Duodenal mucosa (tissue), 2 donors: ENCODE data around the gene ITPK1.

Experiments used
- H3K27ac ChIP-seq: one replicate; pipeline ENCODE4 v1.7.0; 2013; ENCODE audit warnings: low read depth, low read length
- H3K27me3 ChIP-seq, 2 donors: one replicate each; pipeline ENCODE4 v1.7.0; 2013; ENCODE audit warnings: low read length in 2 of 2, control low read depth in 1 of 2; ENCODE audit not compliant: insufficient read depth in 2 of 2, control insufficient read depth in 1 of 2
- H3K36me3 ChIP-seq, 2 donors: one replicate each; pipeline ENCODE4 v1.7.0; 2013; ENCODE audit warnings: low read length in 2 of 2, control low read depth in 1 of 2; ENCODE audit not compliant: insufficient read depth in 2 of 2, control insufficient read depth in 1 of 2
- H3K4me1 ChIP-seq, 2 donors: one replicate each; pipeline ENCODE4 v1.7.0; 2013; ENCODE audit warnings: low read length in 2 of 2, control low read depth in 1 of 2; ENCODE audit not compliant: insufficient read depth in 2 of 2, control insufficient read depth in 1 of 2
- H3K4me3 ChIP-seq, 2 donors: one replicate each; pipeline ENCODE4 v1.7.0; 2013; ENCODE audit warnings: low read length in 2 of 2, low read depth in 1 of 2
- H3K9ac ChIP-seq, 2 donors: one replicate each; pipeline ENCODE4 v1.7.0; 2013; ENCODE audit warnings: low read length in 2 of 2, low read depth in 1 of 2
- H3K9me3 ChIP-seq, 2 donors: one replicate each; pipeline ENCODE4 v1.7.0; 2013; ENCODE audit warnings: low read length in 2 of 2, control low read depth in 1 of 2; ENCODE audit not compliant: control insufficient read depth in 1 of 2

ITPK1 gene

GRCh38 chr14:92930737-92931602 lies 184.8 kb downstream of the ITPK1 start:
- Histone ChIP-seq H3K27me3 (no peaks in the 10 kb centered on the region), H3K9ac (no peak overlapping the region), H3K4me3 (no peak overlapping the region), H3K27ac (no peak overlapping the region), H3K36me3 (peaks cover 5 to 6% of the 10 kb centered on the region in 2 donors), H3K4me1 (no peaks in the 10 kb centered on the region), H3K9me3 (no peaks in the 10 kb centered on the region)

- H3K4me1 ChIP-seq = no peaks in the 10 kb centered on the region
- H3K27me3 ChIP-seq = no peaks in the 10 kb centered on the region
- no peak overlapping the region for H3K4me3 ChIP-seq
- no peaks in the 10 kb centered on the region for H3K9me3 ChIP-seq
- H3K27ac ChIP-seq = no peak overlapping the region
- no peaks in the 10 kb centered on the region for H3K36me3 ChIP-seq
- H3K9ac ChIP-seq = no peak overlapping the region
Observed at GRCh38 chr14:92929689-92930608, 185.8 kb downstream of the ITPK1 start.

GRCh38 chr14:92928961-92929688 lies 186.6 kb downstream of the ITPK1 start:
- Histone ChIP-seq H3K9ac (no peak overlapping the region), H3K36me3 (no peaks in the 10 kb centered on the region), H3K4me1 (no peaks in the 10 kb centered on the region), H3K4me3 (no peak overlapping the region), H3K27me3 (no peaks in the 10 kb centered on the region), H3K9me3 (no peaks in the 10 kb centered on the region), H3K27ac (no peak overlapping the region)

GRCh38 chr14:92928258-92928629 lies 187.5 kb downstream of the ITPK1 start:
- Histone ChIP-seq H3K9ac (no peak overlapping the region), H3K36me3 (no peaks in the 10 kb centered on the region)

GRCh38 chr14:92927349-92928257 lies 188.1 kb downstream of the ITPK1 start:
- Histone ChIP-seq H3K9ac (no peak overlapping the region), H3K27me3 (peaks cover 0 to 2% of the 10 kb centered on the region in 2 donors), H3K4me3 (no peak overlapping the region), H3K9me3 (no peaks in the 10 kb centered on the region), H3K27ac (no peak overlapping the region), H3K36me3 (no peaks in the 10 kb centered on the region), H3K4me1 (no peaks in the 10 kb centered on the region)

More at GRCh38 chr14:92928258-92928629, 187.5 kb downstream of the ITPK1 start:
- Histone ChIP-seq H3K4me3 (no peak overlapping the region), H3K27ac (no peak overlapping the region), H3K27me3 (no peaks in the 10 kb centered on the region), H3K4me1 (no peaks in the 10 kb centered on the region), H3K9me3 (no peaks in the 10 kb centered on the region)

DNA sequence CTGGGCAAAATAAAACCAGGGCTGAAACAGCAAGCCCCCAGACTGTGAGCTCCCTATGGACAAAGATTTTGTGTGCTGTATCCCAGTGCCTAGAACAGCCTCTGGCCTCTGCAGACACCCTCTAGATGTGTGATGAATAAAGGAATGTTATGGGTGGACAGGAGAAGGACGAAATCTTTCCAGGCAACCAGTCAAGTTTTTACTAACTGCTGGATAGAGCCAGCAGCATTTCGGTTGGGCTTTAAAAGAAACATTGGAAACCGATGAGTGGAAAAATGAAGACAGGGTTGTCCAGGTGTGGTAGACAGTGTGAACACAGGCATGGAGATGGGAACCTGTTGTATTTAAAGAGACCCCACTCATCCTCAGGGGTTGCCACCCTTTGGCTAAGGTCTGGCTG lies 188.8 kb downstream of the ITPK1 start:
- no peak overlapping the region for H3K9ac ChIP-seq
- no peaks in the 10 kb centered on the region for H3K4me1 ChIP-seq
- no peak overlapping the region for H3K27ac ChIP-seq
- no peak overlapping the region for H3K4me3 ChIP-seq
- H3K36me3 ChIP-seq = no peaks in the 10 kb centered on the region
- peaks cover 0 to 9% of the 10 kb centered on the region in 2 donors for H3K27me3 ChIP-seq
- H3K9me3 ChIP-seq = no peaks in the 10 kb centered on the region

DNA sequence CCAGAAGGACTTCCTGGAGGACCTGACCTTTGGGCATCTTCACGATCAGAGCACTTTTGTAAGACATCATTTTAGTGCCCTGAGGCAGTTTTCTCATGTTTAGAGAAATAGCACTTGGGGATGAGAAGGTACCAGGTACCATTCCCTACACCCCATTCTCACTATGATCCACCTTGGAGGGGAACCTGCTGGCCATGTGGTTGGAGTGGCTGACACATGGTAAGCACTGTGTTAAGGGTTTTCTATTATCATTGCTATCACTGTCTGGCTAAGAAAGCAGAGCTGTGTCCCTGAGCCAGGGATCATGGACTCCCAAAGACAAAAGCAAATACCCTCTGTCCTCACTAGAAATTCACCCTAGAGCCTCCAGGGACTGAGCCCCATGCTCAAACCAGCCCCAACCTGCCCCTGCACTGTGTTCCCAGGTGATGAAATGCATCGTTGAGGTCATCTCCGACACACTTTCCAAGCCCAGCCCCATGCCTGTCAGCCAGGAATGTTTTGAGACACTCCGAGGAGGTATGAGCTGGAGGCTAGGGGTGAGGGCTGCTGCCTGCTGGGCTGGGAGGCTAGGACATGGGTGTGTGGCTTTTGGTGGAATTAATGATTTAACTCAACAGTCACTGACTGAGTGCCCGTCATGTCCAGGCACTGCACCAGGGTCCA lies 189.4 kb downstream of the ITPK1 start:
- Histone ChIP-seq H3K9me3 (no peaks in the 10 kb centered on the region), H3K4me3 (no peak overlapping the region), H3K27ac (no peak overlapping the region)

DNA sequence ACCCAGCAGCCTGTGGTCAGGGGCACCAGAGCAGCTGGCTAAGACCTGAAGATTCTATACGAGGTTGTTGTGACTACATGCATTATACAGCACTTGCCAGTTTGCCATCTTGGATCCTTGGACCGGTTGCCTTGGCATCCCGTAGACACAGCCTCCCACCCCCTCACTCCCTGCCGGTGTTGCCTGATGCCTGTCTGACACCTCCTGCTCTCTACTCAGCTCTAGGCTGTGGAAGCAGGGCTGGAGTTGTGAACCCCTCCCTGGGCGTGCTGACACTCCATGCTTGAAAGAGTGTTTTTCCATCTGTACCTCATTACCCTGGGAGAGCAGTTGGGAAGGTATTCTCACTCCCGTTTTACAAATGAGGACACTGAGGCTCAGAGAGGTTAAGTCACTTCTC lies 190.3 kb downstream of the ITPK1 start:
- H3K36me3 ChIP-seq = no peaks in the 10 kb centered on the region
- H3K4me3 ChIP-seq = no peak overlapping the region
- H3K9ac ChIP-seq = no peak overlapping the region
- H3K27ac ChIP-seq = no peak overlapping the region
- peaks cover 0 to 9% of the 10 kb centered on the region in 2 donors for H3K27me3 ChIP-seq
- H3K4me1 ChIP-seq = no peaks in the 10 kb centered on the region
- H3K9me3 ChIP-seq = no peaks in the 10 kb centered on the region

More for the DNA sequence above, 189.4 kb downstream of the ITPK1 start:
- peaks cover 0 to 9% of the 10 kb centered on the region in 2 donors for H3K27me3 ChIP-seq
- H3K4me1 ChIP-seq = no peaks in the 10 kb centered on the region
- no peaks in the 10 kb centered on the region for H3K36me3 ChIP-seq
- no peak overlapping the region for H3K9ac ChIP-seq

DNA sequence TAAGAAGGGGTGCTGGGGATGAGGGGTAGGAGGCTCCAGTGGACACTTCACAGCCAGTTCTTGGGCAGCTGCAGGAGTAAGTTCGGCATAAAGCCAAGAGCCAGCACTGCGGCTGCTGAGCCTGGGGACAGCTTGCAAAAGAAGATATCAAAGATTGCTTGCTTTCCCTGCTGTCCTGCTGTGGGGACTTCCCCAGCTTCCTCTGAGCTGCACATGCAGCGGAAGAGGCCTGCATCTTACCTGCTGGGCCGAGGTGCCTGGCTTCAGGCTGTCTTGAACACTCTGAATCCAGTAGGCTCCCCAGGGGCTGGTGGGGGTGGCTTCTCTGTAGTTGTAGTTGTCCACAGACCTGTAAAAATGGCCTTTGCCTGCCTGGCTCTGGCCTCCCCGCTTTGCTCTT lies 191.5 kb downstream of the ITPK1 start:
- no peaks in the 10 kb centered on the region for H3K36me3 ChIP-seq
- H3K4me3 ChIP-seq = no peak overlapping the region
- H3K4me1 ChIP-seq = no peaks in the 10 kb centered on the region
- H3K9me3 ChIP-seq = no peaks in the 10 kb centered on the region
- no peak overlapping the region for H3K27ac ChIP-seq
- peaks cover 0 to 9% of the 10 kb centered on the region in 2 donors for H3K27me3 ChIP-seq
- H3K9ac ChIP-seq = no peak overlapping the region
